Motor neuron (in vitro differentiated cells): ENCODE data around the gene CTXN2. TPM values are rescaled to one million over a fixed set of nuclear protein-coding genes. Genes with fewer than 3 reads are reported as not detected.

Source experiments
- ATAC-seq, 8 experiments: fragments of 200-7000 bp; cut with Tn5 transposase; replicated peaks in 6 of 8; 2 replicates each; pipeline ENCODE4 v1.8.0; 2021; ENCODE audit warnings: mild to moderate bottlenecking in 8 of 8, moderate library complexity in 8 of 8
- H3K27ac ChIP-seq, 2 donors: fragments of 250-450 bp; sonication (Bioruptor Pico); 2 replicates each; pipeline ENCODE4 v1.9.0; 2021; ENCODE audit warnings: antibody characterized with exemption in 2 of 2, mild to moderate bottlenecking in 2 of 2, moderate library complexity in 1 of 2
- H3K4me1 ChIP-seq, 2 donors: fragments of 250-450 bp; sonication (Bioruptor Pico); replicated peaks in 1 of 2; 2 replicates each; pipeline ENCODE4 v1.6.1; 2021; ENCODE audit warnings: antibody characterized with exemption in 2 of 2, mild to moderate bottlenecking in 2 of 2, moderate library complexity in 1 of 2
- H3K4me3 ChIP-seq, 5 donors: fragments of 250-450 bp; sonication (Bioruptor Pico); 2 replicates each; pipeline ENCODE4 v1.9.0; 2021; ENCODE audit warnings: antibody characterized with exemption in 5 of 5, mild to moderate bottlenecking in 5 of 5, moderate library complexity in 4 of 5
- WGBS, 10 experiments: fragments of 450-650 bp; shearing (Covaris generic); methylation state at CpG; one replicate each; pipeline ENCODE4 v1.0.0; 2022; 5-methylcytosine and 5-hydroxymethylcytosine counted together
- in situ Hi-C, 9 experiments: fragments of 400-800 bp; cut with MboI; loops; one replicate each; pipeline ENCODE4 v1.15.0; 2021; ENCODE audit warnings: low sequenced_read_pairs in 9 of 9, low pct_unique_long_range_greater_than_20kb in 2 of 9; ENCODE audit not compliant: unreplicated experiment in 9 of 9
- total RNA-seq, 8 experiments: library from RNA; unstranded; fragments of 300-600 nt; gene quantifications; 2 replicates each; pipeline versions ENCODE4 v1.2.3 to v1.2.4, GENCODE V29; 2022

Gene CTXN2
- total RNA-seq, 8 experiments from 2014 or later: 0.10 to 1.1 (median 0.47) TPM; not detected in 2

DNA sequence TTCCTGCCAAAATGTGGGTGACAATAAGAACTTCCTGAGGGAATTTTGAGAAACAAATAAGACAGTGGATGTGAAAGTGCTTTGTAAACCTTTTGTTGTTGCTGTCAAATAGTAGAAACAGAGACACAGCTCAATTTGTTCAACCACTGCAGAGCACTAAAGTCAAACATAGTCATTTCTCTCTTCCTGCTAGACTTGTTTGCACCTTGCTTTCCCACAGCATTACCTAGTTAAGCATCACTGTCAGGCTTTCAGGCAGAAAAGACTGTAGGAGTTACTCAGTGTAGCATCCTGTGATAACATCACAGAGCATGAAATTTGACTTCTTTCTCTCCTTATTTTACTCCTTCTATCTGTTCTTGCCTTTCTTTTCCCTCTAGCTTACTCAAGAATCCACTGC, 41.8 kb downstream of the CTXN2 start:
- Histone ChIP-seq H3K4me3 (no peak overlapping the region), H3K4me1 (no peaks in the 10 kb centered on the region), H3K27ac (no peak overlapping the region)
- ATAC-seq: no peak
- in situ Hi-C loops: no loop called here

DNA sequence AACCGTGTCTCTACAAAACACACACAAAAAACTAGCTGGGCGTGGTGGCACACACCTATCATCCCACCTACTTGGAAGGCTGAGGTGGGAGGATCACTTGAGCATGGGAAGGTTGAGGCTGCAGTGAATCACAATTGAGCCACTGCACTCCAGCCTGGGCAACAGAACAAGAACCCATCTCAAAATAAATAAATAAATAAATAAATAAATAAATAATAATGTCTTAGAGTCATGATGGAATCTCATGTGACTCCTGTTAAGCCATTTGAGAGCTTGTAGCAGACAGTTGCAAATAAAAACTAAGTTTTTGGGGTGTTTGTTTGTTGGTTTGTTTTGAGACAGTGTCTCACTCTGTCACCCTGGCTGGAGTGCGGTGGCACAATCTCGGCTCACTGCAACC, 47.9 kb downstream of the CTXN2 start:
- H3K4me1 ChIP-seq: no peaks in the 10 kb centered on the region
- in situ Hi-C loops: no loop called here
- no peak for ATAC-seq
- WGBS, 10 experiments: 30 to 100% (median 83%) methylated on average over 1 to 4 of the region's 4 CpGs; no CpG with 5 or more reads in 6 of the 10 experiments
- H3K27ac ChIP-seq: no peak overlapping the region
- H3K4me3 ChIP-seq: no peak overlapping the region

DNA sequence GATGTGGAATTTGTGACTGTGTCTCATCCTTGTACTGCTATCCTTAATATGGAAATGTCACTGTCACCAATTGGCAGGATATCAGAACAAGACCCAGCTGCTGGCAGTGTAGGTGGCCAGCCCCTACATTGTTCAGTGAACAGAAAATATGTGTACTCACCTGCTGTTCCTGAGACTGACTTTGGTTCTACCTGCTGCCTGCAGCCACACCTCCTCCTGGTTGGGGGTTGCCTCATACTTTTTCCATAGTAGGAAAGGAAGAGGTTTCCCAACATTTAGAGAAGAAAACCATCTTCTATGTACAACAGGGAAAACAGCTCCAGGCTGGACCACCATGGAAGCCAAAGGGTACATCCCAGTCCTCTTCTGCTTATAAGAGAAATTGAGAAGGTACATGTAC, 50.5 kb downstream of the CTXN2 start:
- peaks cover 0 to 2% of the 10 kb centered on the region in 2 donors for H3K4me1 ChIP-seq
- H3K27ac ChIP-seq: no peak overlapping the region
- H3K4me3 ChIP-seq: no peak overlapping the region
- ATAC-seq: no peak
- in situ Hi-C loops: no loop called here

DNA sequence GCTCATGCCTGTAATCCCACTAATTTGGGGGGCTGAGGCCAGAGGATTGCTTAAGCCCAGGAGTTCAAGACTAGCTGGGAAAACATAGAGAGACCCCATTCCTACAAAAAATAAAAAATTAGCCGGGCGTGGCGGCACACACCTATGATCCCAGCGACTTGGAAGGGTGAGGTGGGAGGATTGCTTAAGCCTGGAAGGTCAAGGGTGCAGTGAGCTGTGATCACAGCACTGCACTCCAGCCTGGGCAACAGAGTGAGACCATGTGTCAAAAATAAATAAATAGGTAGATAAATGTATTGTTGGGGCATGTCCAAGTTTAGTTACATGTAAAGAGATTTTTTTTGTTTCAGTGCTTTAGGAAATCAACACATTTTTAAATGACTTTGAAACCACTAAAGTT, 51.1 kb downstream of the CTXN2 start:
- in situ Hi-C loops: no loop called here
- 20 to 94% (median 77%) methylated on average over 1 to 4 of the region's 4 CpGs; no CpG with 5 or more reads in 5 of the 10 experiments for WGBS, 10 experiments
- no peak overlapping the region for H3K27ac ChIP-seq
- no peak for ATAC-seq
- peaks cover 0 to 2% of the 10 kb centered on the region in 2 donors for H3K4me1 ChIP-seq
- H3K4me3 ChIP-seq: no peak overlapping the region

DNA sequence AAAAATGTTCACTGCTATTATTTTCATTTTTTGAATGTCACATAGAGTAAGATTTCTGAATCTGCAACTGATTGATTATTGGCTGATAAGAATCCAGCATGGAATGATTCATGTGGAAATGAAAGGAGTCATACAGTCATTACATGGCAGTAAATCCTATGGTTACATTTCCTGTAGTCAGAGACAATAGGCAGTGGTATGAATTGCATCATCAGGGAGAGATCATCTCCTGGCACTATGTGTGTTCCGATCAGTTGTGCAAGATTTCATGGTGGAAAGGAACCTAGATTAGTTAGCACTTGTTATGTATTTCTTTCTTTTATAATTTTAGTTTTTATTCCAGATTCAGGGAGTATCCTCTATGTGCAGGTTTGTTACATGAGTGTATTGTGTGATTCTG, 53.5 kb downstream of the CTXN2 start:
- in situ Hi-C loops: no loop called here
- no peak overlapping the region for H3K27ac ChIP-seq
- 13 to 100% (median 83%) methylated on average over 1 of the region's 1 CpG; no CpG with 5 or more reads in 2 of the 10 experiments for WGBS, 10 experiments
- H3K4me1 ChIP-seq: peaks cover 0 to 2% of the 10 kb centered on the region in 2 donors
- peak in 7 of 8 experiments; percentile 28 to 97 (median 84) for ATAC-seq
- H3K4me3 ChIP-seq: no peak overlapping the region

DNA sequence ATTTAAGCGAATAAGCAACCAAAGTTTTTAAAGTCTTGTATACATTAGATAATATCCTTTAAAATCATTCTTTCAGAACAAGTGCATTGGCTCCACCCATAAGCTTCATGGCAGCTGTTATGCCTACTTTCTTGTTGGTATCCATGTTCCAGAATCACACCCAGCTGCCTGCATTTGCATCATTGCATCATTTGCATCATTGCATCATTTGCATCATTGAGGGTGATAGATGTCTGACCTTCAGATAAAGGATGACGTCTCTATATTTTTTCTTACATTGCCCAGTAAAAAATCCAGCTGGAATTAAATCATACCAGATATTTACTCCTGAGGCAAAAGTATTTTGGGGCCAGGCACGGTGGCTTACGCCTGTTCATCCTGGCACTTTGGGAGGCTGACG, 56.9 kb downstream of the CTXN2 start:
- Histone ChIP-seq H3K4me3 (no peak overlapping the region), H3K4me1 (peaks cover 0 to 2% of the 10 kb centered on the region in 2 donors), H3K27ac (no peak overlapping the region)
- ATAC-seq: peak in 2 of 8 experiments; percentile 31 to 55
- in situ Hi-C loops: no loop called here
- WGBS, 10 experiments: 43 to 100% (median 87%) methylated on average over 1 to 5 of the region's 5 CpGs; no CpG with 5 or more reads in 2 of the 10 experiments

DNA sequence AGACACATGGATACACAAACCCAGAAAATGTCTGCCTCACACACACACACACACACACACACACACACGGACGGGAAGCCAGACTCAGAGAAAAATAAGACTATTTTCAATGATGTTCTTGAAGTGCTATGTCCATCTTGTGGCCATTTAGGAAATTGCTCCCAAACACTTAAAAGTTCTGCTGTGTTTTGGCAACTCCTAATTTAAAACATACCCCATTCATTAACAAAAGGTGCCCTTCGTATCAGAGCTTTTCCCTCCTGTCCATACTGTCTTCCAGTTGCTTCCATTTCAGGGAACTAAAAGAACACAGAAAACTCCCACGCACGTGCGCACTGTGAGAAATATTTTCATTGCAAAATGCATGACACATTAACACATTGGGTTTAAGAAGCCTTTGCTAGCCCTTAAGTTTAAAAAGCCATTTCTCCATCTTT, 59.2 kb downstream of the CTXN2 start:
- peak in 7 of 8 experiments; percentile 43 to 67 (median 51) for ATAC-seq
- WGBS, 10 experiments: 0 to 67% (median 41%) methylated on average over 2 to 6 of the region's 6 CpGs
- in situ Hi-C loops: loop anchor here in 2 of 9 experiments (25.0 kb wide), 1 partner anchor 1063 kb away; no protein-coding TSS in a partner anchor
- Histone ChIP-seq H3K27ac (no peak overlapping the region), H3K4me3 (no peak overlapping the region), H3K4me1 (no peaks in the 10 kb centered on the region)

DNA sequence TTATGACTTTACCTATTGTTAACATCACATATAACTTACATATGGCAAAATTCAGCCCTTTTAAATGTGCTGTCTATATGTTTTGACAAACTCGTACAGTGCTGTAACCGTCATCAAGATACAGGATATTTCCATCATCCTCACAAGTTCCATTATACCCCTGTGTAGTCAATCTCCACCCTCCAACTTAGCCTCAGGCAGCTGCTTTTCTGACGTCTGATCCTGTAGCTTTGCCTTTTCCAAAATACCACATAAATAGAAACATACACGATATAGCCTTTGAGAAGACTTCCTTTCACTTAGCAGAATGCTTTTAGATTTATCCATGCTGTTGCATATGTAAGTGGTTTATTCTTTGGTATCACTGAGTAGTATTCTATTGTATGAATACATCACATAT, 61.7 kb downstream of the CTXN2 start:
- in situ Hi-C loops: loop anchor here in 2 of 9 experiments (25.0 kb wide), 1 partner anchor 1066 kb away; no protein-coding TSS in a partner anchor
- no peaks in the 10 kb centered on the region for H3K4me1 ChIP-seq
- ATAC-seq: peak in 2 of 8 experiments; percentile 22 to 52
- H3K4me3 ChIP-seq: no peak overlapping the region
- H3K27ac ChIP-seq: no peak overlapping the region
- WGBS, 10 experiments: 0 to 100% (median 80%) methylated on average over 1 to 4 of the region's 4 CpGs; no CpG with 5 or more reads in 1 of the 10 experiments

Other genes starting within 250 kb of the CTXN2 start
- 1 to 10 TPM in 1 of 8 experiments, under 1 TPM in 5, not detected in 2; 0.08 to 1.4 (median 0.27) TPM for gene SLC24A5, start 70.7 kb upstream of the CTXN2 start, total RNA-seq
- gene MYEF2, start 13.4 kb upstream of the CTXN2 start, total RNA-seq: 100 to 1,000 TPM in 1 of 8 experiments, 10 to 100 TPM in 5, 1 to 10 TPM in 1, under 1 TPM in 1; 0.76 to 122 (median 78.5) TPM
- gene SLC12A1, start 14.6 kb downstream of the CTXN2 start, total RNA-seq: 10 to 100 TPM in 1 of 8 experiments, 1 to 10 TPM in 1, under 1 TPM in 5, not detected in 1; 0.05 to 23.0 (median 0.25) TPM
- gene DUT, start 139.8 kb downstream of the CTXN2 start, total RNA-seq: 10 to 100 TPM; 38.3 to 90.9 (median 55.9) TPM